K562 (cell line): ENCODE measurements around the gene DPP9. TPM values are rescaled to one million over a fixed set of nuclear protein-coding genes. Genes with fewer than 3 reads are reported as not detected.

ENCODE experiments used
- ARID1B ChIP-seq: fragments of 450-650 bp; IDR thresholded peaks from 2 replicates; pipeline ENCODE4 v1.6.1; 2016; ENCODE audit warnings: antibody characterized with exemption, mild to moderate bottlenecking, inconsistent platforms
- ARNT ChIP-seq, 2 experiments: fragments of 450-650 bp; IDR thresholded peaks; 2 replicates each; pipeline ENCODE4 v1.6.1; 2016; ENCODE audit warnings: mild to moderate bottlenecking in 1 of 2
- EHMT2 ChIP-seq: fragments of 450-650 bp; IDR thresholded peaks from 2 replicates; pipeline ENCODE4 v1.6.1; 2018; ENCODE audit warnings: antibody characterized with exemption
- HEY1 ChIP-seq: fragments of 250-450 bp; sonication (Bioruptor Pico); IDR thresholded peaks from 2 replicates; pipeline ENCODE4 v1.5.0; 2020; ENCODE audit warnings: mild to moderate bottlenecking, moderate library complexity, borderline replicate concordance
- SP2 ChIP-seq: IDR thresholded peaks from 2 replicates; pipeline ENCODE4 v1.6.1; 2011; ENCODE audit warnings: mild to moderate bottlenecking, low read depth, low read length, moderate library complexity; ENCODE audit not compliant: poor library complexity, severe bottlenecking; ENCODE audit errors: extremely low read depth
- ZBTB8A ChIP-seq: fragments of 450-650 bp; IDR thresholded peaks from 2 replicates; pipeline ENCODE4 v1.6.1; 2018; ENCODE audit warnings: mild to moderate bottlenecking, moderate library complexity; ENCODE audit not compliant: partially characterized antibody
- ZNF311 ChIP-seq: fragments of 250-450 bp; sonication (Bioruptor Pico); IDR thresholded peaks from 2 replicates; pipeline ENCODE4 v1.4.0; 2020; ENCODE audit warnings: mild to moderate bottlenecking, moderate library complexity
- polyA plus RNA-seq, 8 experiments: library from polyadenylated mRNA; depleted of rRNA in 4 of 8; stranded (reverse) in 5 of 8; unstranded in 3 of 8; fragments of >200 nt; fragmentation: Nextera tagmentation in 2 of 8; fragmentation: Illumina TruSeq in 1 of 8; extraction: Ambion mirVana in 2 of 8; extraction: Trizol in 1 of 8; gene quantifications; 2 replicates each; pipeline versions ENCODE4 v1.2.1 to v1.2.3, GENCODE V29; 2011 to 2014; ENCODE audit warnings: inconsistent platforms in 1 of 8, missing spikeins in 1 of 8
- total RNA-seq, 7 experiments: library from RNA; depleted of rRNA in 6 of 7; stranded (reverse); fragments of >200 nt in 6 of 7; fragmentation: Illumina TruSeq in 2 of 7; extraction: Trizol in 2 of 7; gene quantifications; 2 replicates each; pipeline versions ENCODE4 v1.2.1 to v1.2.3, GENCODE V29; 2011 to 2021; ENCODE audit warnings: low replicate concordance in 1 of 7
- TF ChIP-seq, protein P1 (sequence below), 2 experiments: fragments of 450-650 bp in 1 of 2; IDR thresholded peaks; 2 replicates each; pipeline ENCODE4 v1.6.1; 2011 to 2017; ENCODE audit warnings: low read depth in 2 of 2, antibody characterized with exemption in 1 of 2, borderline replicate concordance in 1 of 2, low read length in 1 of 2, mild to moderate bottlenecking in 1 of 2, mixed read lengths in 1 of 2; ENCODE audit not compliant: control insufficient read depth in 1 of 2
- TF ChIP-seq, protein P2 (sequence below): sonication (generic); formaldehyde crosslinking; IDR thresholded peaks from 2 replicates; pipeline ENCODE4 v1.9.0; 2022; ENCODE audit warnings: mild to moderate bottlenecking, missing genetic modification reagents
- TF ChIP-seq, protein P3 (sequence below): IDR thresholded peaks from 2 replicates; pipeline ENCODE4 v1.6.1; 2011; ENCODE audit warnings: borderline replicate concordance, low read depth, mild to moderate bottlenecking, moderate library complexity, low read length; ENCODE audit not compliant: insufficient read depth, poor library complexity, severe bottlenecking

Gene DPP9
- total and polyA plus RNA-seq, 9 of the 15 experiments (the other 6 are each of a cell fraction or from before 2014, with no cell fraction given) = 0.90 to 66.7 (median 24.5) TPM

DNA sequence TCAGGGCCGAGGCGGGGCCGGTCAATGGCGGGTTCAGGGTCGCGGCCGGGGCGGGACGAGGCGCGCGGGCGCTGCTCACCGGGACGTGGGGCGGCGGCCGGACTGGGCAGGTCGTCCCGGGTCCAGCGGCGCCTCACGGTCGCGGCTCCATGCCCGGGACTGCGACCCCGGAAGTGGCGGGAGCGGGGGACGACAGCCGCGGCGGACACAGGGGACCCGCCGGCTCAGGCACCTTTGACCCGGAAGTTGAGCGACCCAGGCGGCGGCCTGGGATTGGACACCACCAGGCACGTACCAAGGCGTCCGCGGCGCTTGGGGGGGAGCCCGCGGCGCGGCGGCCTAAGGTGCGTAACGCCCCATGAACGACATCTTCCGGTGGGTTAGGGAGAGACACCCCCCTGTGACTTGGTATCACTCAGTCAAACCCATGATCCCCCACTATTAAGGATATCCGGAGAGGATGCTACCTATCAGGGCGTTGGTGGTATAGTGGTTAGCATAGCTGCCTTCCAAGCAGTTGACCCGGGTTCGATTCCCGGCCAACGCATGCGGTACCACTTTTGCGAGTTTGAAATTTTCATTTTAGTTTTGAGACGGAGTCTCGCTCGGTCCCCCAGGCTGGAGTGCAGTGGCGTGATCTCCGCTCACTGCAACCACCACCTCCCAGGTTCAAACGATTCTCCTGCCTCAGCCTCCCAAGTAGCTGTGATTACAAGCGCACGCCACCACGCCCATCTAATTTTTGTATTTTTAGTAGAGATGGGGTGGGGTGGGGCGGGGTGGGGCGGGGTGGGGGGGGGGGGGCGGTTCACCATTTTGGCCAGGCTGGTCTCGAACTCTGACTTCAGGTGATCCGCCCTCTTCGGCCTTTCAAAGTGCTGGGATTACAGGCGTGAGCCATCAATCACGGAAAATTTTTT is at the start of gene DPP9 (continued):
- TF ChIP-seq, protein P1, sequence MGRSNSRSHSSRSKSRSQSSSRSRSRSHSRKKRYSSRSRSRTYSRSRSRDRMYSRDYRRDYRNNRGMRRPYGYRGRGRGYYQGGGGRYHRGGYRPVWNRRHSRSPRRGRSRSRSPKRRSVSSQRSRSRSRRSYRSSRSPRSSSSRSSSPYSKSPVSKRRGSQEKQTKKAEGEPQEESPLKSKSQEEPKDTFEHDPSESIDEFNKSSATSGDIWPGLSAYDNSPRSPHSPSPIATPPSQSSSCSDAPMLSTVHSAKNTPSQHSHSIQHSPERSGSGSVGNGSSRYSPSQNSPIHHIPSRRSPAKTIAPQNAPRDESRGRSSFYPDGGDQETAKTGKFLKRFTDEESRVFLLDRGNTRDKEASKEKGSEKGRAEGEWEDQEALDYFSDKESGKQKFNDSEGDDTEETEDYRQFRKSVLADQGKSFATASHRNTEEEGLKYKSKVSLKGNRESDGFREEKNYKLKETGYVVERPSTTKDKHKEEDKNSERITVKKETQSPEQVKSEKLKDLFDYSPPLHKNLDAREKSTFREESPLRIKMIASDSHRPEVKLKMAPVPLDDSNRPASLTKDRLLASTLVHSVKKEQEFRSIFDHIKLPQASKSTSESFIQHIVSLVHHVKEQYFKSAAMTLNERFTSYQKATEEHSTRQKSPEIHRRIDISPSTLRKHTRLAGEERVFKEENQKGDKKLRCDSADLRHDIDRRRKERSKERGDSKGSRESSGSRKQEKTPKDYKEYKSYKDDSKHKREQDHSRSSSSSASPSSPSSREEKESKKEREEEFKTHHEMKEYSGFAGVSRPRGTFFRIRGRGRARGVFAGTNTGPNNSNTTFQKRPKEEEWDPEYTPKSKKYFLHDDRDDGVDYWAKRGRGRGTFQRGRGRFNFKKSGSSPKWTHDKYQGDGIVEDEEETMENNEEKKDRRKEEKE (IDR thresholded peaks at IDR 0.05; ENCODE audit: borderline replicate concordance in 1 of 2, control insufficient read depth in 1 of 2, low read depth in 2 of 2, low read length in 1 of 2) = peak; percentile 90 to 94
- TF ChIP-seq ARID1B = peak; percentile 18
- no peak for TF ChIP-seq EHMT2
- TF ChIP-seq, protein P2, sequence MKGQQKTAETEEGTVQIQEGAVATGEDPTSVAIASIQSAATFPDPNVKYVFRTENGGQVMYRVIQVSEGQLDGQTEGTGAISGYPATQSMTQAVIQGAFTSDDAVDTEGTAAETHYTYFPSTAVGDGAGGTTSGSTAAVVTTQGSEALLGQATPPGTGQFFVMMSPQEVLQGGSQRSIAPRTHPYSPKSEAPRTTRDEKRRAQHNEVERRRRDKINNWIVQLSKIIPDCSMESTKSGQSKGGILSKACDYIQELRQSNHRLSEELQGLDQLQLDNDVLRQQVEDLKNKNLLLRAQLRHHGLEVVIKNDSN (CRISPR knock-in tag) = no peak; the same call in 1 of the 2 replicates
- TF ChIP-seq ZNF311 = no peak
- no peak for TF ChIP-seq HEY1
- peak in 1 of 2 experiments; percentile 14; a peak in 1 of 4 replicates for TF ChIP-seq ARNT (IDR thresholded peaks at IDR 0.05)
- TF ChIP-seq, protein P3, sequence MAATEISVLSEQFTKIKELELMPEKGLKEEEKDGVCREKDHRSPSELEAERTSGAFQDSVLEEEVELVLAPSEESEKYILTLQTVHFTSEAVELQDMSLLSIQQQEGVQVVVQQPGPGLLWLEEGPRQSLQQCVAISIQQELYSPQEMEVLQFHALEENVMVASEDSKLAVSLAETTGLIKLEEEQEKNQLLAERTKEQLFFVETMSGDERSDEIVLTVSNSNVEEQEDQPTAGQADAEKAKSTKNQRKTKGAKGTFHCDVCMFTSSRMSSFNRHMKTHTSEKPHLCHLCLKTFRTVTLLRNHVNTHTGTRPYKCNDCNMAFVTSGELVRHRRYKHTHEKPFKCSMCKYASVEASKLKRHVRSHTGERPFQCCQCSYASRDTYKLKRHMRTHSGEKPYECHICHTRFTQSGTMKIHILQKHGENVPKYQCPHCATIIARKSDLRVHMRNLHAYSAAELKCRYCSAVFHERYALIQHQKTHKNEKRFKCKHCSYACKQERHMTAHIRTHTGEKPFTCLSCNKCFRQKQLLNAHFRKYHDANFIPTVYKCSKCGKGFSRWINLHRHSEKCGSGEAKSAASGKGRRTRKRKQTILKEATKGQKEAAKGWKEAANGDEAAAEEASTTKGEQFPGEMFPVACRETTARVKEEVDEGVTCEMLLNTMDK = no peak
- peak; percentile 92 for TF ChIP-seq ZBTB8A
- TF ChIP-seq SP2 = peak; percentile 31
